GM23338 (cell line): ENCODE measurements around the gene KRTAP1-4.

Experiments used
- CTCF ChIP-seq, 2 experiments: fragments of 200-600 bp in 1 of 2; sonication (generic) in 1 of 2; conservative IDR thresholded peaks; 2 replicates each; pipeline versions ENCODE4 v1.5.1 to v1.6.1; 2016 to 2017; ENCODE audit warnings: antibody characterized with exemption in 2 of 2, low read depth in 2 of 2, mild to moderate bottlenecking in 2 of 2, moderate library complexity in 1 of 2
- EZH2 ChIP-seq: fragments of 200-600 bp; sonication (generic); IDR thresholded peaks from one replicate; pipeline ENCODE4 v1.8.0; 2017; ENCODE audit warnings: antibody characterized with exemption, mild to moderate bottlenecking, low read depth; ENCODE audit not compliant: unreplicated experiment
- EZH2phosphoT487 ChIP-seq: fragments of 200-600 bp; sonication (generic); IDR thresholded peaks from one replicate; pipeline ENCODE4 v1.8.1; 2018; ENCODE audit warnings: antibody characterized with exemption; ENCODE audit not compliant: unreplicated experiment
- JUNB ChIP-seq: IDR thresholded peaks from one replicate; pipeline ENCODE4 v1.6.1; 2016; ENCODE audit warnings: antibody characterized with exemption; ENCODE audit not compliant: unreplicated experiment
- NANOG ChIP-seq: IDR thresholded peaks from 2 replicates; pipeline ENCODE4 v1.6.1; 2016; ENCODE audit warnings: antibody characterized with exemption, borderline replicate concordance
- POLR2AphosphoS5 ChIP-seq: IDR thresholded peaks from 2 replicates; pipeline ENCODE4 v1.6.1; 2016; ENCODE audit warnings: antibody characterized with exemption, low read depth
- REST ChIP-seq: IDR thresholded peaks from one replicate; pipeline ENCODE4 v1.6.1; 2018; ENCODE audit warnings: antibody characterized with exemption; ENCODE audit not compliant: unreplicated experiment
- ZNF114 ChIP-seq: fragments of 250-450 bp; sonication (Bioruptor Pico); IDR thresholded peaks from 2 replicates; pipeline ENCODE4 v1.5.0; 2020; ENCODE audit warnings: mild to moderate bottlenecking, moderate library complexity
- ZNF331 ChIP-seq: fragments of 250-450 bp; sonication (Bioruptor Pico); IDR thresholded peaks from 2 replicates; pipeline ENCODE4 v1.5.0; 2020; ENCODE audit warnings: low read depth, mild to moderate bottlenecking, moderate library complexity

- TF ChIP-seq POLR2AphosphoS5 (no peak), REST (no peak), JUNB (no peak), CTCF (conservative IDR thresholded peaks at IDR 0.05; ENCODE audit: low read depth in 2 of 2) (no peak), ZNF114 (no peak), EZH2 (no peak), ZNF331 (CRISPR knock-in tag) (no peak), EZH2phosphoT487 (no peak), NANOG (no peak)
Observed at GRCh38 chr17:41024697-41025096, 5.3 kb downstream of the KRTAP1-4 start.
